HepG2 (cell line): ENCODE results near the gene RSPRY1. TPM values are rescaled to one million over a fixed set of nuclear protein-coding genes. Genes with fewer than 3 reads are reported as not detected.

Source experiments
- ATAC-seq: fragments of 200-7000 bp; cut with Tn5 transposase; 3 replicates; pipeline ENCODE4 v1.9.1; 2020; ENCODE audit warnings: mild to moderate bottlenecking, moderate library complexity
- BruUV-seq: library from RNA; stranded (reverse); fragments of 400-500 nt; replicated peaks from 2 replicates; lab custom pipeline; 2021; lab: Mats Ljungman, UMichigan
- CTCF ChIA-PET: fragments of 300-600 bp; formaldehyde crosslinking; extraction: SDS; loops from one replicate; lab custom pipeline; 2021; ENCODE audit warnings: low total read pairs, inconsistent platforms, low intra/inter-chr PET ratio; lab: Yijun Ruan, JAX
- POLR2A ChIA-PET: fragments of 350-600 bp; sonication (Branson Sonifier 250); formaldehyde crosslinking; loops from one replicate; lab custom pipeline; 2020; ENCODE audit warnings: antibody characterized with exemption, inconsistent platforms; lab: Yijun Ruan, JAX
- DNase-seq: peaks from one replicate; pipeline ENCODE4 v3.0.0-alpha.2; 2015; ENCODE audit warnings: low spot score
- FAIRE-seq: peaks from 3 replicates; lab custom pipeline; 2011; peaks lifted over from hg19 to GRCh38; lab: Jason Lieb, UNC
- H2AFZ ChIP-seq: one replicate; pipeline ENCODE4 v1.6.1; 2011; ENCODE audit warnings: low read length, inconsistent platforms
- H3K27ac ChIP-seq: fragments of 300-600 bp; 3 replicates; pipeline ENCODE4 v1.8.0; 2011; ENCODE audit warnings: mixed run types, mild to moderate bottlenecking, mixed read lengths, low read length, inconsistent platforms; ENCODE audit not compliant: insufficient read depth; ENCODE audit errors: extremely low read length
- H3K27me3 ChIP-seq, 2 experiments: fragments of 200-600 bp in 1 of 2; 2 replicates in 1 of 2; 3 replicates in 1 of 2; pipeline versions ENCODE4 v1.6.0 to v1.8.0; 2011; ENCODE audit warnings: low read length in 2 of 2, mild to moderate bottlenecking in 2 of 2, moderate library complexity in 2 of 2, inconsistent platforms in 1 of 2; ENCODE audit not compliant: insufficient read depth in 2 of 2, control insufficient read depth in 1 of 2
- H3K36me3 ChIP-seq, 2 experiments: fragments of 200-600 bp in 1 of 2; replicated peaks in 1 of 2; 2 replicates in 1 of 2; 3 replicates in 1 of 2; pipeline versions ENCODE4 v1.5.1 to v1.8.0; 2011; ENCODE audit warnings: low read length in 2 of 2, inconsistent platforms in 1 of 2; ENCODE audit not compliant: insufficient read depth in 2 of 2, control insufficient read depth in 1 of 2
- H3K4me1 ChIP-seq: 2 replicates; pipeline ENCODE4 v1.5.1; 2012; ENCODE audit warnings: low read length, inconsistent platforms; ENCODE audit not compliant: insufficient read depth
- H3K4me2 ChIP-seq: 2 replicates; pipeline ENCODE4 v1.6.0; 2011; ENCODE audit warnings: low read depth, low read length, inconsistent platforms
- H3K4me3 ChIP-seq, 3 experiments: fragments of 200-600 bp in 1 of 3; sonication (generic), shearing (Covaris generic) in 1 of 3; replicated peaks in 1 of 3; 2 replicates each; pipeline ENCODE4 v1.5.1; 2011 to 2016; ENCODE audit warnings: low read length in 3 of 3, inconsistent platforms in 2 of 3, low read depth in 2 of 3, mild to moderate bottlenecking in 2 of 3, control low read depth in 1 of 3, mixed read lengths in 1 of 3; ENCODE audit not compliant: insufficient read depth in 1 of 3
- H3K79me2 ChIP-seq: one replicate; pipeline ENCODE4 v1.6.1; 2011; ENCODE audit warnings: low read length, inconsistent platforms; ENCODE audit not compliant: insufficient read depth
- H3K9ac ChIP-seq: 2 replicates; pipeline ENCODE4 v1.6.0; 2011; ENCODE audit warnings: mild to moderate bottlenecking, low read depth, low read length, inconsistent platforms; ENCODE audit not compliant: insufficient read depth
- H3K9me3 ChIP-seq: 2 replicates; pipeline ENCODE4 v1.5.1; 2012; ENCODE audit warnings: mild to moderate bottlenecking, low read length
- H4K20me1 ChIP-seq: 2 replicates; pipeline ENCODE4 v1.6.0; 2011; ENCODE audit warnings: inconsistent platforms, mild to moderate bottlenecking, low read length, moderate library complexity; ENCODE audit not compliant: insufficient read depth
- AGO2 ChIP-seq: fragments of 200-400 bp; formaldehyde crosslinking; optimal IDR thresholded peaks from 2 replicates; pipeline ENCODE3; 2017; ENCODE audit warnings: mild to moderate bottlenecking, low read depth, low read length, moderate library complexity
- EEA1 ChIP-seq: sonication (generic); formaldehyde crosslinking; IDR thresholded peaks from 2 replicates; pipeline ENCODE4 v1.5.1; 2020; ENCODE audit warnings: mild to moderate bottlenecking, missing genetic modification reagents, borderline replicate concordance
- HNRNPH1 ChIP-seq: fragments of 200-400 bp; formaldehyde crosslinking; optimal IDR thresholded peaks from 2 replicates; pipeline ENCODE3; 2017; ENCODE audit warnings: mild to moderate bottlenecking, low read depth, low read length
- IRF2 ChIP-seq: IDR thresholded peaks from 2 replicates; pipeline ENCODE4 v1.6.1; 2018; ENCODE audit warnings: missing genetic modification reagents, missing compliant biosample characterization
- MAF1 ChIP-seq: sonication (generic); formaldehyde crosslinking; IDR thresholded peaks from 2 replicates; pipeline ENCODE4 v1.5.0; 2020; ENCODE audit warnings: missing genetic modification reagents, borderline replicate concordance
- NFATC3 ChIP-seq: sonication (generic); formaldehyde crosslinking; IDR thresholded peaks from 2 replicates; pipeline ENCODE4 v1.5.1; 2020; ENCODE audit warnings: mild to moderate bottlenecking, missing genetic modification reagents
- NR1H2 ChIP-seq: sonication (generic); formaldehyde crosslinking; IDR thresholded peaks from 2 replicates; pipeline ENCODE4 v1.8.1; 2022; ENCODE audit warnings: low read depth, missing genetic modification reagents, borderline replicate concordance
- RFXAP ChIP-seq: sonication (generic); formaldehyde crosslinking; IDR thresholded peaks from 2 replicates; pipeline ENCODE4 v1.4.0; 2020; ENCODE audit warnings: missing genetic modification reagents, borderline replicate concordance
- SNAI1 ChIP-seq: sonication (generic); formaldehyde crosslinking; IDR thresholded peaks from 2 replicates; pipeline ENCODE4 v1.5.0; 2020; ENCODE audit warnings: mild to moderate bottlenecking, missing genetic modification reagents, borderline replicate concordance
- ZNF296 ChIP-seq: sonication (generic); formaldehyde crosslinking; conservative IDR thresholded peaks from 2 replicates; pipeline ENCODE4 v1.5.0; 2020; ENCODE audit warnings: mild to moderate bottlenecking, missing genetic modification reagents
- ZNF329 ChIP-seq: sonication (generic); formaldehyde crosslinking; IDR thresholded peaks from 2 replicates; pipeline ENCODE4 v1.9.0; 2021; ENCODE audit warnings: low read depth, mild to moderate bottlenecking, missing genetic modification reagents
- ZNF333 ChIP-seq: sonication (generic); formaldehyde crosslinking; IDR thresholded peaks from 2 replicates; pipeline ENCODE4 v1.4.0; 2020; ENCODE audit warnings: mild to moderate bottlenecking, missing genetic modification reagents, borderline replicate concordance
- ZNF557 ChIP-seq: sonication (generic); formaldehyde crosslinking; IDR thresholded peaks from 2 replicates; pipeline ENCODE4 v1.4.0; 2020; ENCODE audit warnings: missing genetic modification reagents
- ZNF558 ChIP-seq: sonication (generic); formaldehyde crosslinking; IDR thresholded peaks from 2 replicates; pipeline ENCODE4 v1.9.0; 2022; ENCODE audit warnings: mild to moderate bottlenecking, missing genetic modification reagents, borderline replicate concordance
- ZNF605 ChIP-seq: sonication (generic); formaldehyde crosslinking; IDR thresholded peaks from 2 replicates; pipeline ENCODE4 v1.8.0; 2022; ENCODE audit warnings: mild to moderate bottlenecking, missing genetic modification reagents
- WGBS: methylation state at CpG from one replicate; pipeline ENCODE4 v1.1.6; 2017; ENCODE audit warnings: low lambda C conversion rate; 5-methylcytosine and 5-hydroxymethylcytosine counted together
- in situ Hi-C: cut with HindIII; loops from 2 replicates; pipeline ENCODE4 v1.10.0; 2017; ENCODE audit warnings: low pct_unique_long_range_greater_than_20kb; ENCODE audit not compliant: extremely low pct_ligation_motif_present
- intact Hi-C: fragments of 100-400 bp; cut with micrococcal nuclease; formaldehyde crosslinking; loops from one replicate; pipeline ENCODE4 v1.10.0; 2022; ENCODE audit not compliant: unreplicated experiment
- polyA plus RNA-seq, 8 experiments: library from polyadenylated mRNA; depleted of rRNA in 3 of 8; stranded (reverse) in 7 of 8; unstranded in 1 of 8; fragments of >200 nt; fragmentation: Illumina TruSeq in 4 of 8; extraction: Trizol in 4 of 8; gene quantifications; 2 replicates each; pipeline versions ENCODE4 v1.2.1 to v1.2.3, GENCODE V29; 2011 to 2016; ENCODE audit warnings: low read depth in 4 of 8, missing spikeins in 1 of 8, mixed read lengths in 1 of 8; ENCODE audit not compliant: insufficient read depth in 1 of 8
- total RNA-seq, 5 experiments: library from RNA; depleted of rRNA; stranded (reverse); fragments of >200 nt; fragmentation: Illumina TruSeq; extraction: Trizol; gene quantifications; 2 replicates each; pipeline ENCODE4 v1.2.3, GENCODE V29; 2016; ENCODE audit warnings: low read depth in 1 of 5
- TF ChIP-seq, protein P1 (sequence below): sonication (generic); formaldehyde crosslinking; IDR thresholded peaks from 2 replicates; pipeline ENCODE4 v1.8.0; 2022; ENCODE audit warnings: missing genetic modification reagents, low read depth, mild to moderate bottlenecking, borderline replicate concordance
- TF ChIP-seq, protein P2 (sequence below): sonication (generic); formaldehyde crosslinking; IDR thresholded peaks from 2 replicates; pipeline ENCODE4 v1.4.0; 2020; ENCODE audit warnings: mild to moderate bottlenecking, missing genetic modification reagents, borderline replicate concordance
- TF ChIP-seq, protein P3 (sequence below): sonication (generic); formaldehyde crosslinking; IDR thresholded peaks from 2 replicates; pipeline ENCODE4 v1.4.0; 2020; ENCODE audit warnings: missing genetic modification reagents

Gene RSPRY1
- total and polyA plus RNA-seq, 2 of the 13 experiments (the other 11 are each of a cell fraction or from before 2014, with no cell fraction given) = 53.4 to 61.0 TPM

DNA sequence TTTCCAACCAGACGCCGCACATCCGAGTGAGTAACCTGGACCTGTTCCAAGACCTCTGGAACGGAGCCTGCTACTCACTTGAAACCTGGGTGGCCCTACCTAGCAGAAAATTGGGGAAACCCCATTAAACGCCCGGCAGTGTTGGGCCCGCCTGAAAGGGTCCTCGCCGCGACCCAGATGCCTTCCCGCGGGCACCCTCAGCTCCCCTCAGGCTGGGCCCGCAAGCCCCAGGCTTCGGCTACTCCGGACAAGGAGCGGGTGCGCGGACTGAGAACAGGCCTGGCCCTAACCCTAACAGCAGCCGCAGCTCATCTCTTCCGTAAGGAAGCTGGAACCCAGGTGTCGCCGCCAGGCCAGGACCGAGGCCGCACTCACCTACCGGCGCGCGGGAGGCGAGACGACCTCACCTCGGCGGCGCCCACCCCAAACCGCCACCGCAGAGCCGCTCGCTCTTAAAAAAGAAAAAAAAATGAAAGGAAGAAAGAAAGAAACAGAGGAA lies 634 bp upstream of the RSPRY1 start:
- no peak for FAIRE-seq
- intact Hi-C loops (loop anchor here (5.0 kb wide), 2 partner anchors 97 to 112 kb away; partner anchors contain the start of gene PLLP), in situ Hi-C loops (loop anchor here (5.0 kb wide), 1 partner anchor 97 kb away; the partner anchor contains the start of gene PLLP)
- peaks cover 2% of the 10 kb centered on the region for H4K20me1 ChIP-seq
- peak overlapping the region; percentile 89 for H3K4me2 ChIP-seq
- peak overlapping the region; percentile 91 for H3K9ac ChIP-seq
- H3K27ac ChIP-seq = peak overlapping the region; percentile 76
- H2AFZ ChIP-seq = no peak overlapping the region
- H3K4me1 ChIP-seq = peaks cover 44% of the 10 kb centered on the region
- peak; percentile 40 for ATAC-seq
- no peaks in the 10 kb centered on the region; a peak in 2 of 5 replicates for H3K27me3 ChIP-seq
- TSS peak; percentile 83 for BruUV-seq
- WGBS = under 1% methylated on average over 24 of the region's 37 CpGs
- H3K4me3 ChIP-seq = peak overlapping the region; percentile 88 to 93 (median 92)
- ChIA-PET POLR2A (interaction anchor here (0.6 to 3.4 kb wide), 24 partner anchors 8 to 944 kb away, joined by 3 to 33 read pairs (median 4); partner anchors contain the start of genes ARL2BP, CFAP20, CIAPIN1 and COQ9), CTCF (no interaction called here)
- no peaks in the 10 kb centered on the region for H3K9me3 ChIP-seq
- H3K36me3 ChIP-seq = peaks cover 2 to 8% of the 10 kb centered on the region in 2 experiments; a peak in 4 of 5 replicates
- no peak for DNase-seq
- peaks cover 74% of the 10 kb centered on the region for H3K79me2 ChIP-seq
- TF ChIP-seq, protein P1, sequence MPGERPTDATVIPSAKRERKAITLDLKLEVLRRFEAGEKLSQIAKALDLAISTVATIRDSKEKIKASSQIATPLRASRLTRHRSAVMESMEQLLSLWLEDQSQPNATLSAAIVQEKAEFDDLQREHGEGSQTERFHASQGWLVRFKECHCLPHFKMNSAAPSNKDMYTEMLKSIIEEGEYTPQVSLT (CRISPR knock-in tag) = 0 out of 2 replicates have a peak, but pooled peaks have one; percentile 42
- TF ChIP-seq RFXAP (CRISPR knock-in tag) (no peak), NFATC3 (CRISPR knock-in tag) (0 out of 2 replicates have a peak, but pooled peaks have one; percentile 58), ZNF296 (CRISPR knock-in tag) (0 out of 2 replicates have a peak, but pooled peaks have one; percentile 51), ZNF333 (CRISPR knock-in tag) (peak; percentile 84; the same call in 1 of the 2 replicates), EEA1 (CRISPR knock-in tag) (peak; percentile 68; the same call in 1 of the 2 replicates), AGO2 (peak; percentile 80), ZNF557 (CRISPR knock-in tag) (no peak), ZNF605 (CRISPR knock-in tag) (peak; percentile 63; the same call in 1 of the 2 replicates), IRF2 (CRISPR knock-in tag) (no peak), SNAI1 (CRISPR knock-in tag) (0 out of 2 replicates have a peak, but pooled peaks have one; percentile 86), MAF1 (CRISPR knock-in tag) (no peak), HNRNPH1 (no peak), NR1H2 (CRISPR knock-in tag) (no peak), ZNF329 (CRISPR knock-in tag) (0 out of 2 replicates have a peak, but pooled peaks have one; percentile 34), ZNF558 (CRISPR knock-in tag) (peak; percentile 52; the same call in 1 of the 2 replicates)
- TF ChIP-seq, protein P2, sequence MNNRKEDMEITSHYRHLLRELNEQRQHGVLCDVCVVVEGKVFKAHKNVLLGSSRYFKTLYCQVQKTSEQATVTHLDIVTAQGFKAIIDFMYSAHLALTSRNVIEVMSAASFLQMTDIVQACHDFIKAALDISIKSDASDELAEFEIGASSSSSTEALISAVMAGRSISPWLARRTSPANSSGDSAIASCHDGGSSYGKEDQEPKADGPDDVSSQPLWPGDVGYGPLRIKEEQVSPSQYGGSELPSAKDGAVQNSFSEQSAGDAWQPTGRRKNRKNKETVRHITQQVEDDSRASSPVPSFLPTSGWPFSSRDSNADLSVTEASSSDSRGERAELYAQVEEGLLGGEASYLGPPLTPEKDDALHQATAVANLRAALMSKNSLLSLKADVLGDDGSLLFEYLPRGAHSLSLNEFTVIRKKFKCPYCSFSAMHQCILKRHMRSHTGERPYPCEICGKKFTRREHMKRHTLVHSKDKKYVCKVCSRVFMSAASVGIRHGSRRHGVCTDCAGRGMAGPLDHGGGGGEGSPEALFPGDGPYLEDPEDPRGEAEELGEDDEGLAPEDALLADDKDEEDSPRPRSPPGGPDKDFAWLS = no peak
- TF ChIP-seq, protein P3, sequence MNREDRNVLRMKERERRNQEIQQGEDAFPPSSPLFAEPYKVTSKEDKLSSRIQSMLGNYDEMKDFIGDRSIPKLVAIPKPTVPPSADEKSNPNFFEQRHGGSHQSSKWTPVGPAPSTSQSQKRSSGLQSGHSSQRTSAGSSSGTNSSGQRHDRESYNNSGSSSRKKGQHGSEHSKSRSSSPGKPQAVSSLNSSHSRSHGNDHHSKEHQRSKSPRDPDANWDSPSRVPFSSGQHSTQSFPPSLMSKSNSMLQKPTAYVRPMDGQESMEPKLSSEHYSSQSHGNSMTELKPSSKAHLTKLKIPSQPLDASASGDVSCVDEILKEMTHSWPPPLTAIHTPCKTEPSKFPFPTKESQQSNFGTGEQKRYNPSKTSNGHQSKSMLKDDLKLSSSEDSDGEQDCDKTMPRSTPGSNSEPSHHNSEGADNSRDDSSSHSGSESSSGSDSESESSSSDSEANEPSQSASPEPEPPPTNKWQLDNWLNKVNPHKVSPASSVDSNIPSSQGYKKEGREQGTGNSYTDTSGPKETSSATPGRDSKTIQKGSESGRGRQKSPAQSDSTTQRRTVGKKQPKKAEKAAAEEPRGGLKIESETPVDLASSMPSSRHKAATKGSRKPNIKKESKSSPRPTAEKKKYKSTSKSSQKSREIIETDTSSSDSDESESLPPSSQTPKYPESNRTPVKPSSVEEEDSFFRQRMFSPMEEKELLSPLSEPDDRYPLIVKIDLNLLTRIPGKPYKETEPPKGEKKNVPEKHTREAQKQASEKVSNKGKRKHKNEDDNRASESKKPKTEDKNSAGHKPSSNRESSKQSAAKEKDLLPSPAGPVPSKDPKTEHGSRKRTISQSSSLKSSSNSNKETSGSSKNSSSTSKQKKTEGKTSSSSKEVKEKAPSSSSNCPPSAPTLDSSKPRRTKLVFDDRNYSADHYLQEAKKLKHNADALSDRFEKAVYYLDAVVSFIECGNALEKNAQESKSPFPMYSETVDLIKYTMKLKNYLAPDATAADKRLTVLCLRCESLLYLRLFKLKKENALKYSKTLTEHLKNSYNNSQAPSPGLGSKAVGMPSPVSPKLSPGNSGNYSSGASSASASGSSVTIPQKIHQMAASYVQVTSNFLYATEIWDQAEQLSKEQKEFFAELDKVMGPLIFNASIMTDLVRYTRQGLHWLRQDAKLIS (CRISPR knock-in tag) = 0 out of 2 replicates have a peak, but pooled peaks have one; percentile 44
